ENCODE results near the gene HIGD1C.

- TF ChIP-seq CTCF (conservative IDR thresholded peaks at IDR 0.05) = no peak
- no peak for TF ChIP-seq EZH2 (IDR thresholded peaks at IDR 0.05; ENCODE audit: low read depth)
Observed at GRCh38 chr12:50913224-50913623, 39.1 kb upstream of the HIGD1C start.
